Dedifferentiated amniotic fluid mesenchymal stem cell (primary cell): ENCODE data around the gene ATP6AP1.
A peak's percentile ranks its signal among the peaks of the same experiment; 100 is the strongest.

ENCODE experiments used
- DNase-seq: peaks from one replicate; pipeline ENCODE4 v3.0.0-alpha.2; 2016; ENCODE audit errors: extremely low spot score

Gene ATP6AP1

GRCh38 chrX:154471839-154472684 lies 43.6 kb downstream of the ATP6AP1 start:
- no peak for DNase-seq

DNA sequence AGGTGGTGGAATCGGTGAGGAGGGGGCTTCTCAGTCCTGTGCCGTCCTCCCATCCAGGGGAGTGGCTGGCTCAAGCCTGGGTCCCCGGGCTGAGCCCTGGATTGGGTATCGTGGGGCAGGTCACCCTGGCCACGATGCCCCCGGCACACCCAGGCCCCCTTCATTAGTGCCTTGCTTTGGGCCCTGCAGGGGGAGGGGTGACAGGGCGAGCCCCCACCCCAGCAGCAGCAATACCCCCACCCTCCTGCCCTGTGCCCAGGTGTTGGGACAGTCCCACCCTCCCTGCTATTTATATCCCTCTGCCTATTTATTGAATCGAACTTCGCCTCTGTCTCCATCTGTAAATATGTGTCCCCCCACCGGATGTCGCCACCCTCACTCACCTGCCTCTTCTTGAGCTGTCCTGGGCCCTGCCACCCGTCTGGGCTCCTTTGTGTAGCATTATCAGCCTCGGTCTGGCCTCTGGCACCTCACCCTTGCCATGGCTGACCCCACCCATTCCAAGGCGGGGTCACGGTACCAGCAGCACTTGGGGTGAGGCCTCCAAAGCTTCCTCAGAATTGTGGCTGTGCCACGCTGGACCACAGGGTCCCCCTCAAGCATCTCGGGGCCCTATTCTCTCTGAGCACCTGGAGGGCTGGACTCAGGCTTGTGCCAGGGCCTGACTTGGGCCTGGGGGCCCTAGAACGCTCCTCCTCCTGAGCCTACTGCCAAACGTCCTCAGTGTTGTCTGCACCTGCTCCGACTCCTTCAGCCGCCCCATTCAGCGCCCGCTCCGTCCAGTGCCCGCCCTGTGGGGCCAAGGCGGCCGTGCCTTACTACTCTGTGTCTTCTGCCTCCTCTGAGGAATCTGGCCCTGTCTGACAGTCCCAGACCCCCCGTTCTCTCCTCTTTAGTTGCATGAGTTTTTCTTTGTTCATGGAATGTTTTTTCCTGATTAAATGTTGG lies 44.5 kb downstream of the ATP6AP1 start:
- DNase-seq, result no peak

GRCh38 chrX:154473683-154474082 lies 45.2 kb downstream of the ATP6AP1 start:
- DNase-seq, result no peak

DNA sequence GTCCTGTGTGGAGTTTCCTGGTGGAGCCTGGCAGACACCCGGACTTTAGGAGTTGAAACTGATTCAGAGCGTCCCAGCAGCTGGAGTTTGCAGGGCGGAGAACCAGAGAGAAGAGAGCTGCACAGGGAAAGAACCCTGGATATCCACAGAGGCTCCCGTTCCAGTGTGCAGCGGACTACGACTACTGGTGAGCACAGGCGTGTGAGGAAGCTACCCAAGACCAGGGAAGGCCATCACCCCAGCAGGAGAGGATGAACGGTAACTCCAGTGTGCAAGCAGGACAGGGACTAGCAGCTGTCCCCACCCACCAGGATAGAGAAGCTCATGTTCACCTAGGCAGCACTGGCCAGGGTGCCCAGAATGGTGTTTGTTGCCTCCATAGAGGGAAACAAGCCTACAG lies 48.3 kb downstream of the ATP6AP1 start:
- DNase-seq, result no peak

GRCh38 chrX:154477891-154478477 lies 49.5 kb downstream of the ATP6AP1 start:
- no peak for DNase-seq

GRCh38 chrX:154478728-154479622 lies 50.5 kb downstream of the ATP6AP1 start, which contains the start of gene LAGE3:
Gene LAGE3 (minus strand): TSS chrX:154479281. CDS start chrX:154478915, 366 bp downstream.
- peak; percentile 71 for DNase-seq

DNA sequence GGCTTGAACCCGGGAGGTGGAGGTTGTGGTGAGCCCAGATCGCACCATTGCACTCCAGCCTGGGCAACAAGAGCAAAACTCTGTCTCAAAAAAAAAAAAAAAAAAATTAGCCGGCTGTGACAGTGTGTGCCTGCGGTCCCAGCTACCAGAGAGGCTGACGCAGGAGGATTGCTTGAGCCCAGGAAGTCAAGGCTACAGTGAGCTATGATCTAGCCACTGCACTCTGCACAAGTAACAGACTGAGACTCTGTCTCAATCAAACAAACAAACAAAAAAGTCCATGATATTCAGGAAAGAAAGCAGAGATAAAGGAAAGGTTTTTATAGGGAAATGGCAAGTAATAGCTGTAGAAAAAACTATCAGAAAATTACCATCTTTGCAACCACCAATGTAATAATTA lies 52.7 kb downstream of the ATP6AP1 start:
- no peak for DNase-seq

DNA sequence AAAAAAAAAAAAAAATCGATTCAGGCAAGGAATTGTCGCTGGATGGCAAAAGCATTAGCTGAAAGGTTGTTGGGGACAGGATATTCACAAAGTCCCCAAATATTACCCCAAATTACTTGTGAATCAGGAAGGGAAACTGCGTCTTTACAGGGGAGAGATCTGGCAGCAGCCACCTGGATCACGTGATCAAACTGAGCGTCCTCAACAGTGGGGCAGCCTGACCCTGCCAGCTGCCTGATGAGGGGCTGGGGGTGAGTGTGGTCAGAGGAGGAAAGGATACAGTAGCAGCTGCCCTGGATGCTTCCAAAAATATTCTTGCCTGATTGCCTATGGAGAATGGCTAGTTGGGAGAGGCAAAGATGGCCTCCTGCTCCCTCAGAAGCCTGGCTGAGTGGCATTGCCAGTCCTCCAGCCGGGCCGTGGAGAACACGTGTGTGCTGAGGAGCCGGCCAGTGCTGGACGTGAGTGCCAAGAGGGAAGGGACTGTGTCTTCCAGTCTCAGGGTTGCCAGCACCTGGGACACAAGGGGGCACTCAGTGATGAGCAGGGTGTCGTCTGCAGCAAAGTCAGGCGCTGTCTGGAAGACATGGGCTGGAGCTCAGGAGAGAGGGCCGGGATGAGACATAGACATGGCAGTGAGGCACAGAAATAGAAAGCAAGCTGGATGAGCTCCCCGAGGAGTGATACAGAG lies 53.6 kb downstream of the ATP6AP1 start:
- DNase-seq, result no peak

GRCh38 chrX:154482786-154483185 lies 54.3 kb downstream of the ATP6AP1 start:
- no peak for DNase-seq

- no peak for DNase-seq
These were observed 54.8 kb downstream of the ATP6AP1 start for GRCh38 chrX:154483325-154483724.

DNA sequence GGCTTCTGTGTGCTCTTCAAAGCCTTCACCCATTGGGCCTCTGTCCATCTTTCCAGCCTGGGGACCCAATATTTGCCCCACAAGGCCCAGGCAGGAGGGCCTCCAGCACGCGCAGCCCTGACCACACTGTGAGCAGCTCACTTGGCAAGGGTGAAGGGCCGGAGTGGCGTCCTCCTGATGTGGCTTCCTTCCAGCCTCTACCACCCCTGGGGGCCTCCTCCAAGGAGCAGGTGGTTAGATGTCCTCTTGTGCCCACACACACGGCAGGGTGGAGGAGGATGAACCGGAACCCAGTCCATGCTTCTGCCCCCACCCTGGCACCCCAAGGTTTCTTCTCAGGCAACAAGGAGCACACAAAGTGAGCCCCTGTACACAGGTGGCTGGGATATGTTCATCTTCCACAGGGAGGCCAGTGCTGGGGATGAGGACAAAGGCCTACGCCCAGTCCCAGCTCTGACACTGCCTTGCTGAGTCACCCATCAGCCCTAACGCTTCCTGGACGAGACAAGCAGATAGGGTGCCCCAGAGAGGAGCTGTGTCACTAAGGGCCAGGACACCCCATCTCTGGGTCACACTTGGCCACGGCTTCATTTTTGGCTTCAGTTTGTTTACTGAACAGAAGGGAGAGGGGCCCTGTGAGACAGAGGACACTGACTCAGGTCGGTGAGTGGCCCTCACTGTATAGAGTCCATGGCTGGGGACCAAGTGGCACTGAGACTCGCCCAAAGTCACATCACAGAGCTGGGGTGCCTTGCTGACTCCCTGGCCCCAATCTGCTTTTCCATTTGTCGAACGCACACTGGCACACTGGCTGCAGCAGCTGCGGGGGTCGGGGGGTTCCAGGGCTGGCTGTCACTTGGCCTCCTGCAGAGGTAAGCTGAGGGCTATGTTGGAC lies 56.0 kb downstream of the ATP6AP1 start:
- DNase-seq, result no peak

- DNase-seq, result no peak
These were observed 56.9 kb downstream of the ATP6AP1 start for GRCh38 chrX:154485150-154486051.

GRCh38 chrX:154486052-154486395 lies 57.5 kb downstream of the ATP6AP1 start:
- DNase-seq, result no peak
